22Rv1 (cell line): ENCODE results near the gene FIGNL2.

Source experiments
- H3K27ac ChIP-seq: fragments of 450-650 bp; 2 replicates; pipeline ENCODE4 v1.5.1; 2017
- CTCF ChIP-seq: fragments of 450-650 bp; IDR thresholded peaks from 2 replicates; pipeline ENCODE4 v1.5.1; 2017; ENCODE audit warnings: mild to moderate bottlenecking
- ZFX ChIP-seq: fragments of 450-650 bp; IDR thresholded peaks from 2 replicates; pipeline ENCODE4 v1.6.1; 2017; ENCODE audit warnings: antibody characterized with exemption, borderline replicate concordance

Gene FIGNL2

GRCh38 chr12:51863933-51864832 lies 15.7 kb upstream of the FIGNL2 start:
- TF ChIP-seq ZFX (no peak), CTCF (no peak)
- H3K27ac ChIP-seq = no peak overlapping the region

DNA sequence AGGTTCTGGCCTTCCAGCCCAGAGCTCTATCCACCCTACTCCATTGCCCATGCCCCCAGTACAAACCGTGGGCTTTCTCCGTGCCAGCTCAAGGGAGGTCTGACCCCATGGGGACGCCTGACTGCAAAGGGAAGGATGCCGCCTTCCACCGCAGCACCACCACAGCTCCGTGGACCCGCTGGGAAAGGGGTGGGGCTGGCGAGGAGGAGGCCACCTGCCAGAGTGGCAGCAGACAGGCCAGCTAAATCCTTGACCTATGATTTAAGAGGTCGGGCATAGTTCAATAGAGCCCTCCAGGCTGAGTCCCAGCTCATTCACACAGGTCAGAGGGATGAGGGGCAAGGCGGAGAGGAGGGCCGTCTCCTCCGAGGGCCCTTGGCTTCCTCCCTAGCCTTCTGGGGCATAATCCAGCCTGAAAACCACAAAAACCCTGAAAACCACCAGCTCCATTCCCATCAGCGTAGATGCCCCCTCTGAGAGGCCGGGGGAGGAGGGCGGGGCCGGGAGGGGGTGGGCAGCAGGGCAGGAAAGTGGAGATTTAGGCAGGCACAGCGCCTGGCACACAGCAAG lies 14.9 kb upstream of the FIGNL2 start:
- H3K27ac ChIP-seq = no peak overlapping the region
- TF ChIP-seq ZFX = no peak
- TF ChIP-seq CTCF = no peak

- H3K27ac ChIP-seq = no peak overlapping the region
- TF ChIP-seq ZFX = no peak
- no peak for TF ChIP-seq CTCF
These were observed 14.4 kb upstream of the FIGNL2 start for GRCh38 chr12:51862947-51863346.

- TF ChIP-seq ZFX = no peak
- no peak for TF ChIP-seq CTCF
- no peak overlapping the region for H3K27ac ChIP-seq
These were observed 12.5 kb upstream of the FIGNL2 start for GRCh38 chr12:51860986-51861385.

GRCh38 chr12:51855586-51856428 lies 7.3 kb upstream of the FIGNL2 start:
- no peak overlapping the region for H3K27ac ChIP-seq
- no peak for TF ChIP-seq CTCF
- TF ChIP-seq ZFX = no peak

GRCh38 chr12:51852404-51853137 lies 4.1 kb upstream of the FIGNL2 start:
- no peak overlapping the region for H3K27ac ChIP-seq
- TF ChIP-seq CTCF (no peak), ZFX (no peak)
